ENCODE measurements around the gene PRRT1B.

The PRRT1B gene

DNA sequence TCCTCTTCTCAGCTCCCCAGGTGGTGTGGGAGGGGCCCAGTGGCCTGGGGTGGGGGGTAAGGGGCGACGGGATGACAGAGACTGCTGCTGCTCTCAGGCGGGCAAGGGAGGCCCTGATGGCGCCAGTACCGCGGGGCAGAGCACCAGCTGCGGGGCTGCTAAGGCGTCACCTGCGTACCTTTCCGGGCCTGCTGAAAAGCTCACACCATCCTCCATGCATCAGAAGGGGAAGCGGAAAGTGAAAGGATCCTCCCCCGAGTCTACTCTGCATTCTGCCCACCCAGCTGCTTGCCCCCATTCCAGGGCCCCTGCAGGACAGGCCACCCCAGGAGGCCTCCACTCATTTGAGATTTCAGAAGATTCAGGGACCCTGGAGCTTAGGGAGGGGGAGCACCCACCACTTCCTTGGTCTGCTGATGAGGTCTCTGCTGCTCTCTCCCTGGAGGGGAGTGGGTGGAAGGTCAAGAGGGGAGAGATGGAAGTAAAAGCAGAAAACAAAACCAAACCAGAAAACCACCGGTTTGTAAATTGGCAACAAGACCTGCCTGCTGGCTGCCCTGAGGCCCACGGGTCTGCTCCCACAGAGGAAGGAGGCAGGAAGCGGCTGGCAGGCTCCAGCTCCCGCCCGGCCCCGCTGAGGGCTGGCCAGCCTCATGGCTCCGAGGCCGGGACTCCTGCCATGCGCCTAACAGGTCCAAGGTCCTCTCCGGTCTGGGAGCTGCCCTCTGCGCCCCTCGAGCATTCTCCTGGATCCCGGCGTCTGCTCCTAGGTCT, 33.6 kb downstream of the PRRT1B start:
- TF ChIP-seq, protein P1, sequence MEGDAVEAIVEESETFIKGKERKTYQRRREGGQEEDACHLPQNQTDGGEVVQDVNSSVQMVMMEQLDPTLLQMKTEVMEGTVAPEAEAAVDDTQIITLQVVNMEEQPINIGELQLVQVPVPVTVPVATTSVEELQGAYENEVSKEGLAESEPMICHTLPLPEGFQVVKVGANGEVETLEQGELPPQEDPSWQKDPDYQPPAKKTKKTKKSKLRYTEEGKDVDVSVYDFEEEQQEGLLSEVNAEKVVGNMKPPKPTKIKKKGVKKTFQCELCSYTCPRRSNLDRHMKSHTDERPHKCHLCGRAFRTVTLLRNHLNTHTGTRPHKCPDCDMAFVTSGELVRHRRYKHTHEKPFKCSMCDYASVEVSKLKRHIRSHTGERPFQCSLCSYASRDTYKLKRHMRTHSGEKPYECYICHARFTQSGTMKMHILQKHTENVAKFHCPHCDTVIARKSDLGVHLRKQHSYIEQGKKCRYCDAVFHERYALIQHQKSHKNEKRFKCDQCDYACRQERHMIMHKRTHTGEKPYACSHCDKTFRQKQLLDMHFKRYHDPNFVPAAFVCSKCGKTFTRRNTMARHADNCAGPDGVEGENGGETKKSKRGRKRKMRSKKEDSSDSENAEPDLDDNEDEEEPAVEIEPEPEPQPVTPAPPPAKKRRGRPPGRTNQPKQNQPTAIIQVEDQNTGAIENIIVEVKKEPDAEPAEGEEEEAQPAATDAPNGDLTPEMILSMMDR (IDR thresholded peaks at IDR 0.05; ENCODE audit: low read depth, low read length) = no peak
- no peak overlapping the region for H3K4me3 ChIP-seq (ENCODE audit: low read depth, low read length)

DNA sequence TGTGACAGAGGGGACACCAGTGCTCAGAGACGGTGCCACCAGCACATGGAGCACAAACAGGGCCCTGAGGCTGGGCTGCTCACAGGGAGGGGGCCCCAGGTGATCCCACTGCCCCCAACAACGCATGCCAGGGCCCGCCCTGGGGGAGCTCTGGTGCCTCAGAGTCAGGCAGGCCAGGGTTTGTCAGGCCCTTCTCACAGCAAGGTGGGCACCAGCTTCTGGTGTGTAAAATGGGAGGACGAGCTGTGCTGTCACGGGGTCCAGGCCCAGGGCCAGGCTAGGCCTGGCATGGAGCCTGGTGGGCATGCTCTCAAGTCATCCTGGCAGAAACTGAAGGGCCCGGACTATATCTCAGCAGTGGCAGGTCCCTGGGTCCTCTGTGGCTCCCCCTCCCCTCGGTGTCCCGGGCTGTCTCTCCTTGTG, 34.5 kb downstream of the PRRT1B start:
- TF ChIP-seq, protein P1 (IDR thresholded peaks at IDR 0.05; ENCODE audit: low read depth, low read length) = no peak
- H3K4me3 ChIP-seq (ENCODE audit: low read depth, low read length) = no peak overlapping the region

DNA sequence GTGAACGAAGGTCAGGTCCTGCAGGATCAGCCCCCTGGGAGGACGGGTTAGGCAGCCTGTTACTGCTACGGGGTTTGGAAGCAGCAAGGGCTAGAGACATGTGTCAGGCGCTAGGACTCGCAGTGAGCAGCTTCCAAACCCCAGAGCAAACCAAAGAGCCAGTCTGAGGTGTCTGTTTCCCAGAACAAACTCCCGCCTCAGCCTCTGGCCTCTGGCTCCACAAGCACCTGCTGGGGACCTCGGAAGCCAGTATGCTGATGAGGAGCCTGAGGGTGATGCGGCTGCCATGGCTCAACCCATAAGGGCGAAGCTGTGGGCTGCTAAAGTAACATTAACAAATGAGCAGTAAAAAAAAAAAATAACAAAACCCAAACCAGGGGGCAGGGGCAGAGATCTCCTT, 35.0 kb downstream of the PRRT1B start:
- TF ChIP-seq, protein P1 (IDR thresholded peaks at IDR 0.05; ENCODE audit: low read depth, low read length) = no peak
- no peak overlapping the region for H3K4me3 ChIP-seq (ENCODE audit: low read depth, low read length)

DNA sequence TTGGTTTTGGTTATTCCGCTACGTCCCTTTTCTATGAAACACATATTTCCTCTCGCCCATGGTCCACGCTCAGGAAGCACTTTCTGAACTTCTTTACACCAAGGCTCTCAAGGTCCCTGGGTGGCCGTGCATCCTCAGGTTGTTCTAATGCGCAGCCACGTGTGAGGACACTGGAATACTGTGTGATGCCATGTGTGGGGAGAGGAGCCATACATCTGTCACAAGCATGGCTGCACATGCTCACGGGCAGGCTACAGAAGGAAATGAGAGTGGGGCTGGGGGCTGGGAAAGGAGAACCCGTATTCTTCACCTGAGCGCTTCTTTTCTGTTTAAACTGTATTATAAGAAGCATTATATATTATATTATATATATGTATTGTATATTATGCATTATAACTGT, 36.7 kb downstream of the PRRT1B start:
- TF ChIP-seq, protein P1 (IDR thresholded peaks at IDR 0.05; ENCODE audit: low read depth, low read length) = no peak
- no peak overlapping the region for H3K4me3 ChIP-seq (ENCODE audit: low read depth, low read length)

DNA sequence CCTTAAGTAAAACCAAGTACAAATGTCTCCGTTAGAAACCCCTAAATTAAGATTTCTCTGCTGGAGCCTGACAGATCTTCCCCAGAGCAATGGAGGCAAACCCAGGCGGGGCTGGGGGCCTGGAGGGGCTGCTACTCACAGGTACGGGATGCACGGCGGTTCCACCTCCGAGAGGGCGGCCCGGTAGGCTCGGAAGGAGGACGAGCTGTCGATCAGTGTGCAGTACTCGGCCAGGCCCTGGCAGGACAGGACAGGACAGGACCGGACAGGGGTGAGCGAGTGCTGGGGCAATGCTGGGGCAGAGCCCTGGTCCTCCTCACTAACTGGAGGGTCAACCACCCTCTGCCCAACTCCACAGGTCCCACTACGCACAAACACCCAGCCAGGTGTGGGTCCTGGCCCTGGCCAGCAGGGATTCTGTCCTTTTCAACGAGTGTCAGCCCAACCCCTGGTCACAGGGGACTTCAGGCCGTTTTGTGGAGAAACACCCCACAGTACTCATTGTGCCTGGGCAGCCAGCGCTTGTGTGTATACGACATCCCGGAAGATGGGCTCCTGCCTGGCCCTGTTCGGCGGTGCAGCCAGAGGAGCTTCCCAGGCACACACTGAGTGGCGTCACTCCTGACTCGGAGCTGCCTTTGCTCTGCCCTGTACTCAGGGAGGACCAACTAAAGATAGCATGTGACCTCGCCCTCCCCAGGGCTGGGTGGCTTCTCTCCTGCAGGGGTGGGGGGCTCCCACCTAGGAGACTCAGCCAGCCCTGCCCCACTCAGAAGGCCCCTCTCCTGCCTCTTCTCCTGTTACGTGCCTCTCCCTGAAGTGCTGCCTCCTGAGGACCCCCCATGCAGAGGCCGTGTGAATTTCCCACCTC, 37.4 kb downstream of the PRRT1B start:
- TF ChIP-seq, protein P1 (IDR thresholded peaks at IDR 0.05; ENCODE audit: low read depth, low read length) = no peak
- H3K4me3 ChIP-seq (ENCODE audit: low read depth, low read length) = no peak overlapping the region

DNA sequence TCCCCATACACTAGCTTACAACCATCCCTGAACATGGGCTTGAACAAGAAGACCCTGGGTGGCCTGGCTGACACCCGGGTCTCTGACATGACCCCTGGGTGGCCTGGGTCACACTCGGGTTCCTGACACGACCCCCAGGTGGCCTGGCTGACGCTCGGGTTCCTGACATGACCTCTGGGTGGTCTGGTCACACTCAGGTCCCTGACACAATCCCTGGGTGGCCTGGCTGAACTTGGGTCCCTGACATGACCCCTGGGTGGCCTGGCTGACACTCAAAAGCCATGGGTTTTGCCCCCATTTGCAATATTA, 38.0 kb downstream of the PRRT1B start:
- TF ChIP-seq, protein P1 (IDR thresholded peaks at IDR 0.05; ENCODE audit: low read depth, low read length) = no peak
- H3K4me3 ChIP-seq (ENCODE audit: low read depth, low read length) = no peak overlapping the region
